ENCODE results near the gene RPS27A. TPM values are rescaled to one million over a fixed set of nuclear protein-coding genes. Genes with fewer than 3 reads are reported as not detected.
"Not testable (repeated sequence)": the region's sequence is repeated elsewhere in the genome, so short reads cannot be mapped to it uniquely, and the experiment has no call there.

RPS27A gene
- total and polyA plus RNA-seq, 2 experiments from 2014 or later = 608 to 1,542 TPM

DNA sequence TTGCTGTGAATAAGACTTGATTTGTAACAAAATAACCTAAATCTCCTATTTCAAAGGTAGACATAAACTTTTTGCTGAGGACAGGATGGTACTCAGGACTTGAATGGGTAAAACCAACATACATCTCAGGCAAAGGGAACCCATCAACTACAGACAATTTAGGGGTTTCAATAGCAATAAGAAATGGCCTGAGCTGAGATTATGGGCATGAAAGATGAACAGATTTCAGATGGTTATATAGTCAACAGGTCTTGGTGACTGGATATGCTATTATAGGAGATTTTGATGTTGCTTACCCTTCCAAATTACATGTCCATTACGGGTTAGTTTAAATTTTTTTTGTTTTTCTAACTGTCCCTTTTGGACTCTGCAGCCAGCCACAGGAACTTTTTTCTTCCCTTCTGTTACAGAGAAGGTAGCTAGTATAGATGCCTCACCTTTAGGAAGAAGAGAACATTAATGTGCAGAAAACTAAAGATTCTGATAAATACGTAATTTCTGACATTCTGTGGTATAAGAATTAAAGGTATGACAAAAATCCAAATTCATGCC is 4.6 kb downstream of the RPS27A start:
- Histone ChIP-seq H3K27ac (no peak overlapping the region), H3K79me2 (peaks cover 26% of the 10 kb centered on the region), H3K9me2 (replicated peaks; ENCODE audit: insufficient read depth) (no peaks in the 10 kb centered on the region), H3K4me2 (no peak overlapping the region), H4K20me1 (ENCODE audit: insufficient read depth, poor library complexity, severe bottlenecking) (peaks cover 13% of the 10 kb centered on the region), H2AFZ (no peak overlapping the region), H3K9me3 (ENCODE audit: low read depth) (no peaks in the 10 kb centered on the region), H3K4me1 (ENCODE audit: insufficient read depth) (peaks cover 14% of the 10 kb centered on the region), H3K27me3 (no peaks in the 10 kb centered on the region), H3K4me3 (no peak overlapping the region), H3K36me3 (replicated peaks; ENCODE audit: insufficient read depth, low read depth) (no peaks in the 10 kb centered on the region)
- 93% methylated on average over 2 of the region's 2 CpGs for WGBS (ENCODE audit: low lambda C conversion rate, missing lambda C conversion rate)
- TF ChIP-seq EZH2phosphoT487 (IDR thresholded peaks at IDR 0.05; ENCODE audit: low read depth, severe bottlenecking, unreplicated experiment) = no peak
- TF ChIP-seq, protein P1, sequence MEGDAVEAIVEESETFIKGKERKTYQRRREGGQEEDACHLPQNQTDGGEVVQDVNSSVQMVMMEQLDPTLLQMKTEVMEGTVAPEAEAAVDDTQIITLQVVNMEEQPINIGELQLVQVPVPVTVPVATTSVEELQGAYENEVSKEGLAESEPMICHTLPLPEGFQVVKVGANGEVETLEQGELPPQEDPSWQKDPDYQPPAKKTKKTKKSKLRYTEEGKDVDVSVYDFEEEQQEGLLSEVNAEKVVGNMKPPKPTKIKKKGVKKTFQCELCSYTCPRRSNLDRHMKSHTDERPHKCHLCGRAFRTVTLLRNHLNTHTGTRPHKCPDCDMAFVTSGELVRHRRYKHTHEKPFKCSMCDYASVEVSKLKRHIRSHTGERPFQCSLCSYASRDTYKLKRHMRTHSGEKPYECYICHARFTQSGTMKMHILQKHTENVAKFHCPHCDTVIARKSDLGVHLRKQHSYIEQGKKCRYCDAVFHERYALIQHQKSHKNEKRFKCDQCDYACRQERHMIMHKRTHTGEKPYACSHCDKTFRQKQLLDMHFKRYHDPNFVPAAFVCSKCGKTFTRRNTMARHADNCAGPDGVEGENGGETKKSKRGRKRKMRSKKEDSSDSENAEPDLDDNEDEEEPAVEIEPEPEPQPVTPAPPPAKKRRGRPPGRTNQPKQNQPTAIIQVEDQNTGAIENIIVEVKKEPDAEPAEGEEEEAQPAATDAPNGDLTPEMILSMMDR (IDR thresholded peaks at IDR 0.05; ENCODE audit: poor library complexity) = no peak
- TF ChIP-seq EZH2 (IDR thresholded peaks at IDR 0.05; ENCODE audit: borderline replicate concordance) = no peak
- no peak for DNase-seq (ENCODE audit: low spot score)

DNA sequence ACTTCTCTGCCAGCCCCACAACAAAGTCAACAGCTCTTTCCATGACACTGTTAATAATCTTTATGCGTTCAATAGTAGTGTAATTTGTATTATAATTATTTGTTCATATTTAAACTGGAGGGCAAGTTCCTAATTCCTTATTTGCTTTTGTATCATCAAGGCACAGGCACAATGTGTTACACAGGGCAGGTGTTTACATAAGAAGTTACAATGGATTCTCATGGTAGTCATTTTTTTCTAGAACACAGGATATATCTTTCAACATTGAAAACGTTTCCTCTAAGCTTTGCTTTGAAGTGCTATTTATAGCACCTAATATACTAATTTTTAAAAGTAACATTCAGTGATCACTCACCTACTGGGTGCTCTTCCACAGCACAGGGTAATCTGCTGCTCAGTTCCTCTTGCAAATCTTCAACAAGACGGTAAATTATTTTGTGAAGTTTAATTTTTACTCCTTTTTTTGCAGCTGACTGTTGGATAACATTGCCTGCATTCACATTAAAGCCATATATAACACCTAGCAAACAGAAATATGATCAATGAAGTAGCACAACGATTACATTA is 7.3 kb downstream of the RPS27A start:
- Histone ChIP-seq H3K4me1 (ENCODE audit: insufficient read depth) (peaks cover under 1% of the 10 kb centered on the region), H3K4me3 (no peak overlapping the region), H2AFZ (no peak overlapping the region), H3K27ac (no peak overlapping the region), H3K27me3 (no peaks in the 10 kb centered on the region), H3K79me2 (peaks cover 4% of the 10 kb centered on the region), H3K36me3 (replicated peaks; ENCODE audit: insufficient read depth, low read depth) (no peaks in the 10 kb centered on the region), H3K4me2 (no peak overlapping the region), H3K9me3 (ENCODE audit: low read depth) (no peaks in the 10 kb centered on the region), H3K9me2 (replicated peaks; ENCODE audit: insufficient read depth) (no peaks in the 10 kb centered on the region), H4K20me1 (ENCODE audit: insufficient read depth, poor library complexity, severe bottlenecking) (no peaks in the 10 kb centered on the region)
- no peak for DNase-seq (ENCODE audit: low spot score)
- 75% methylated on average over 4 of the region's 4 CpGs for WGBS (ENCODE audit: low lambda C conversion rate, missing lambda C conversion rate)
- TF ChIP-seq, protein P1 (IDR thresholded peaks at IDR 0.05; ENCODE audit: poor library complexity) = no peak
- TF ChIP-seq EZH2 (IDR thresholded peaks at IDR 0.05; ENCODE audit: borderline replicate concordance) = no peak

DNA sequence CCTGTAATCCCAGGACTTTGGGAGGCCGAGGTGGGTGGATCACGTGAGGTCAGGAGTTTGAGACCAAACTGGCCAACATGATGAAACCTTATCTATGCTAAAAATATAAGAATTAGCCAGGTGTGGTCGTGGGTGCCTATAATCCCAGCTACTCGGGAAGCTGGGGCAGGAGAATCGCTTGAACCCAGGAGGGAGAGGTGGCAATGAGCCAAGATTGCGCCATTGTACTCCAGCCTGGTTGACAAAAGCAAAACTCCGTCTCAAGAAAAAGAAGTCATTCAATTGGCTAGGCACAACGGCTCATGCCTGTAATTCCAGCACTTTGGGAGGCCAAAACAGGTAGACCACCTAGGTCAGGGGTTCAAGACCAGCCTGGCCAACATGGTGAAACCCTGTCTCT is 9.1 kb downstream of the RPS27A start:
- not testable (repeated sequence) for H3K4me1 ChIP-seq (ENCODE audit: insufficient read depth); H3K79me2 ChIP-seq; H3K27ac ChIP-seq; DNase-seq (ENCODE audit: low spot score); H2AFZ ChIP-seq; H3K4me2 ChIP-seq; H3K9me2 ChIP-seq (replicated peaks; ENCODE audit: insufficient read depth); H3K36me3 ChIP-seq (replicated peaks; ENCODE audit: insufficient read depth, low read depth); H3K9me3 ChIP-seq (ENCODE audit: low read depth); H3K27me3 ChIP-seq; H3K4me3 ChIP-seq; H4K20me1 ChIP-seq (ENCODE audit: insufficient read depth, poor library complexity, severe bottlenecking)
- 97% methylated on average over 8 of the region's 8 CpGs for WGBS (ENCODE audit: low lambda C conversion rate, missing lambda C conversion rate)

DNA sequence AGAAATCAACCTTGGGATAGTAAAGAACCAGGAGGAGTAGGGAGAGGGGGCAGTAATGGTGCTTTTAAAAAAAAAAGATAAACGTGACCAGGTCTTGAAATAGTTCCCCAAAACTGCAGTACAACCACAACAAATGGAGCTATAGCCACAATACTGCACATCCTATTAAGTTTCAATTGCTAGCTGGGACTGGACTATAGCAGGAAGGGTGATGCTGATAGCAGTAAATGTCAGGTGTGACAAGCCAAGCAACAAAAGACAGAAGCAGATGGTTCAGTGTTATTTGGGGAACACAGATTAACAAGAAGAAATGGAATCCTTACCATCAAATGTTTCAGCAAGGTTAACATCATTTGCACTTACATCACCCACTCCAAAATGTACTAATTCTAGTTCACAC is 10.1 kb downstream of the RPS27A start:
- Histone ChIP-seq H3K79me2 (no peaks in the 10 kb centered on the region), H3K9me3 (ENCODE audit: low read depth) (no peaks in the 10 kb centered on the region), H4K20me1 (ENCODE audit: insufficient read depth, poor library complexity, severe bottlenecking) (no peaks in the 10 kb centered on the region), H3K4me1 (ENCODE audit: insufficient read depth) (no peaks in the 10 kb centered on the region), H3K27me3 (no peaks in the 10 kb centered on the region), H3K4me3 (no peak overlapping the region), H3K36me3 (replicated peaks; ENCODE audit: insufficient read depth, low read depth) (no peaks in the 10 kb centered on the region), H3K27ac (no peak overlapping the region), H3K4me2 (no peak overlapping the region), H3K9me2 (replicated peaks; ENCODE audit: insufficient read depth) (no peaks in the 10 kb centered on the region), H2AFZ (no peak overlapping the region)
- TF ChIP-seq EZH2 (IDR thresholded peaks at IDR 0.05; ENCODE audit: borderline replicate concordance) (no peak), EZH2phosphoT487 (IDR thresholded peaks at IDR 0.05; ENCODE audit: low read depth, severe bottlenecking, unreplicated experiment) (no peak)
- TF ChIP-seq, protein P1 (IDR thresholded peaks at IDR 0.05; ENCODE audit: poor library complexity) = no peak
- WGBS (ENCODE audit: low lambda C conversion rate, missing lambda C conversion rate) = 50% methylated on average over 1 of the region's 1 CpG
- no peak for DNase-seq (ENCODE audit: low spot score)
